ENCODE data around the gene KCTD5.

Gene KCTD5

GRCh38 chr16:2726923-2727322, 44.6 kb downstream of the KCTD5 start:
- no peak for DNase-seq (ENCODE audit: low read depth in 2 of 2)

- DNase-seq (ENCODE audit: low read depth in 2 of 2) = no peak
Measured at GRCh38 chr16:2728034-2728433, 45.7 kb downstream of the KCTD5 start.

- no peak for DNase-seq (ENCODE audit: low read depth in 2 of 2)
Measured at GRCh38 chr16:2734844-2735515, 52.7 kb downstream of the KCTD5 start.

- no peak for DNase-seq (ENCODE audit: low read depth in 2 of 2)
Measured at GRCh38 chr16:2736476-2737237, 54.3 kb downstream of the KCTD5 start.

GRCh38 chr16:2737238-2737605, 54.9 kb downstream of the KCTD5 start:
- DNase-seq (ENCODE audit: low read depth in 2 of 2) = no peak

GRCh38 chr16:2737895-2738418, 55.6 kb downstream of the KCTD5 start:
- DNase-seq (ENCODE audit: low read depth in 2 of 2) = no peak

GRCh38 chr16:2738615-2739014, 56.3 kb downstream of the KCTD5 start:
- no peak for DNase-seq (ENCODE audit: low read depth in 2 of 2)

- DNase-seq (ENCODE audit: low read depth in 2 of 2) = no peak
Measured at GRCh38 chr16:2739625-2740430, 57.5 kb downstream of the KCTD5 start.

- no peak for DNase-seq (ENCODE audit: low read depth in 2 of 2)
Measured at GRCh38 chr16:2740476-2740875, 58.2 kb downstream of the KCTD5 start.

- DNase-seq (ENCODE audit: low read depth in 2 of 2) = no peak
Measured at GRCh38 chr16:2741168-2741567, 58.8 kb downstream of the KCTD5 start.

GRCh38 chr16:2742323-2743006, 60.1 kb downstream of the KCTD5 start:
- DNase-seq (ENCODE audit: low read depth in 2 of 2) = no peak

- no peak for DNase-seq (ENCODE audit: low read depth in 2 of 2)
Measured at GRCh38 chr16:2743007-2743810, 60.9 kb downstream of the KCTD5 start.

- DNase-seq (ENCODE audit: low read depth in 2 of 2) = no peak
Measured at GRCh38 chr16:2744711-2745110, 62.4 kb downstream of the KCTD5 start.

- DNase-seq (ENCODE audit: low read depth in 2 of 2) = no peak
Measured at GRCh38 chr16:2745116-2745890, 63.0 kb downstream of the KCTD5 start.

GRCh38 chr16:2745961-2746360, 63.6 kb downstream of the KCTD5 start:
- DNase-seq (ENCODE audit: low read depth in 2 of 2) = no peak

- no peak for DNase-seq (ENCODE audit: low read depth in 2 of 2)
Measured at GRCh38 chr16:2748757-2749455, 66.6 kb downstream of the KCTD5 start.

- DNase-seq (ENCODE audit: low read depth in 2 of 2) = no peak
Measured at GRCh38 chr16:2749476-2749875, 67.2 kb downstream of the KCTD5 start.

- no peak for DNase-seq (ENCODE audit: low read depth in 2 of 2)
Measured at GRCh38 chr16:2749936-2750335, 67.6 kb downstream of the KCTD5 start.

- no peak for DNase-seq (ENCODE audit: low read depth in 2 of 2)
Measured at GRCh38 chr16:2751577-2752034, 69.3 kb downstream of the KCTD5 start.
